Measurements from ENCODE around the gene GLIS1. TPM values are rescaled to one million over a fixed set of nuclear protein-coding genes. Genes with fewer than 3 reads are reported as not detected.

The GLIS1 gene
- total RNA-seq, 1 donor from 2014 or later = not detected

DNA sequence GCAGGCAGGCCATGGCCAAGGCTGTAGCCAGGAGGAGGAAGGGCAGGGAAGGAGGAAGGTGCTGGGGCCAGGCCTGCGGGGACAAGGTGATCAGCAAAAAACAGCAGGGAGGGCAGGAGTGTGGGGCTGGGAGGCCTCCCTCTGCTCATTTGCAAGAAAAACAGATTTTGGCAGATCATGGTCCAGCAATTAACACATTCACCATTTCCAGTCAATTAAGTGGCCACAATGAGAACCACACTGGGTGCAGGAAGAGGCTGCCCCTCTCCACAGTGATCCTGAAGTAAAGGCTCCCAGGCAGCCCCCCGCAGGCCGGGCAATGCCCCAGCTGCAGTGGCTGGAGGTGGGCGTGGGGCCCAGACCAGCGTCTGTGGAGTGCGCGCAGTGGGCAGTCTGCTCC, 225.1 kb downstream of the GLIS1 start:
- Mint-ChIP-seq H3K27me3 (ENCODE audit: unreplicated experiment) (peaks cover 4% of the 10 kb centered on the region), H3K9me3 (ENCODE audit: unreplicated experiment) (no peaks in the 10 kb centered on the region), H3K36me3 (ENCODE audit: low read depth, unreplicated experiment) (no peaks in the 10 kb centered on the region), H3K27ac (ENCODE audit: unreplicated experiment) (no peak overlapping the region), H3K4me1 (ENCODE audit: unreplicated experiment) (no peaks in the 10 kb centered on the region), H3K4me3 (ENCODE audit: unreplicated experiment) (no peak overlapping the region)
- TF ChIP-seq, protein P1, sequence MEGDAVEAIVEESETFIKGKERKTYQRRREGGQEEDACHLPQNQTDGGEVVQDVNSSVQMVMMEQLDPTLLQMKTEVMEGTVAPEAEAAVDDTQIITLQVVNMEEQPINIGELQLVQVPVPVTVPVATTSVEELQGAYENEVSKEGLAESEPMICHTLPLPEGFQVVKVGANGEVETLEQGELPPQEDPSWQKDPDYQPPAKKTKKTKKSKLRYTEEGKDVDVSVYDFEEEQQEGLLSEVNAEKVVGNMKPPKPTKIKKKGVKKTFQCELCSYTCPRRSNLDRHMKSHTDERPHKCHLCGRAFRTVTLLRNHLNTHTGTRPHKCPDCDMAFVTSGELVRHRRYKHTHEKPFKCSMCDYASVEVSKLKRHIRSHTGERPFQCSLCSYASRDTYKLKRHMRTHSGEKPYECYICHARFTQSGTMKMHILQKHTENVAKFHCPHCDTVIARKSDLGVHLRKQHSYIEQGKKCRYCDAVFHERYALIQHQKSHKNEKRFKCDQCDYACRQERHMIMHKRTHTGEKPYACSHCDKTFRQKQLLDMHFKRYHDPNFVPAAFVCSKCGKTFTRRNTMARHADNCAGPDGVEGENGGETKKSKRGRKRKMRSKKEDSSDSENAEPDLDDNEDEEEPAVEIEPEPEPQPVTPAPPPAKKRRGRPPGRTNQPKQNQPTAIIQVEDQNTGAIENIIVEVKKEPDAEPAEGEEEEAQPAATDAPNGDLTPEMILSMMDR (IDR thresholded peaks at IDR 0.05; ENCODE audit: unreplicated experiment) = no peak
- no peak for DNase-seq (ENCODE audit: low spot score)

DNA sequence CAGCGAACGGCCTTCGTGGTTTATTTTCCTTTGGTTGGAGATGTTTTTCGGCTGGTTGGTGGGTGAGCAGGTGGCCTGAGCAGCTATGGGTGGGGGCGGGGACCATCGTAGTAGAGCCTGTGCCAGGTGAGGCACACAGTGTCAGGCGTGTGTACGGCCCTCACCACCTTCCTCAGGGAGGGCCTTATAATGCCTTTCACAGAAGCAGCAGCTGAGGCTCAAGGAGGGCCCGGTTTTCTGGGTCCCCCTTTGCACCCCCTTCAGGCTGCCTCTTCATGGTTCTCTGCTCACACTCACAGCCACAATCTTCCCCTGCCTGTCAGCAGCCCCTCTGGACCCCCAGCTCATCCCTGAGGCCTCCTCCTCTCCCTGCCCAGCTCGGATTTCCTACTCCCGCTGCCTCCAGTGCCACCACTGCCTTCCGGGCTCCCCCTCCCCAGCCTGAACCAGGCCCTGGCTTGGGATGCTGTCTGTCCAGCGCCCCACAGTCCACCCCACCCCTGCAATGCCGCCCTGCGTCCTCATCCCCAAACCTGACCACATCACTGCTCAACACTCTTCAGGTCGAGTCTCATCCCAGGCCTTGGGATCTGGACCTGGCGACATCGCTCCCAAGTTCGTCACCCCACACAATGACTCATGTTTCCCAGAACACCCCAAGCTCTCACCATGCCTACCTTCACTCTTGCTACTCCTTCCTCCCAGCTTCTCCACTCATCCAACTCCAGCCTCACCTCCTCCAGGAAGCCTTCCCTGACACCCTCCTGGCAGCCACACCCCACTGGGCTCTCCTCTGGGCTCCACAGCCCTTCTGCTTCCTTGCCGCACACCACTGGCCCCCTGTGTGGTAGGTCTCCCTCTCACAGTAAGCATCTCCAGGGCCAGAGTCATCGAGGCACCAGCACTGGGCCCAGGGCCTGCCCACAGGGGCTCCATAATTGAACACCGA, 225.9 kb downstream of the GLIS1 start:
- Mint-ChIP-seq H3K9me3 (ENCODE audit: unreplicated experiment) (no peaks in the 10 kb centered on the region), H3K4me1 (ENCODE audit: unreplicated experiment) (no peaks in the 10 kb centered on the region), H3K27ac (ENCODE audit: unreplicated experiment) (no peak overlapping the region), H3K36me3 (ENCODE audit: low read depth, unreplicated experiment) (no peaks in the 10 kb centered on the region), H3K27me3 (ENCODE audit: unreplicated experiment) (peaks cover 4% of the 10 kb centered on the region), H3K4me3 (ENCODE audit: unreplicated experiment) (no peak overlapping the region)
- DNase-seq (ENCODE audit: low spot score) = no peak
- TF ChIP-seq, protein P1 (IDR thresholded peaks at IDR 0.05; ENCODE audit: unreplicated experiment) = no peak

DNA sequence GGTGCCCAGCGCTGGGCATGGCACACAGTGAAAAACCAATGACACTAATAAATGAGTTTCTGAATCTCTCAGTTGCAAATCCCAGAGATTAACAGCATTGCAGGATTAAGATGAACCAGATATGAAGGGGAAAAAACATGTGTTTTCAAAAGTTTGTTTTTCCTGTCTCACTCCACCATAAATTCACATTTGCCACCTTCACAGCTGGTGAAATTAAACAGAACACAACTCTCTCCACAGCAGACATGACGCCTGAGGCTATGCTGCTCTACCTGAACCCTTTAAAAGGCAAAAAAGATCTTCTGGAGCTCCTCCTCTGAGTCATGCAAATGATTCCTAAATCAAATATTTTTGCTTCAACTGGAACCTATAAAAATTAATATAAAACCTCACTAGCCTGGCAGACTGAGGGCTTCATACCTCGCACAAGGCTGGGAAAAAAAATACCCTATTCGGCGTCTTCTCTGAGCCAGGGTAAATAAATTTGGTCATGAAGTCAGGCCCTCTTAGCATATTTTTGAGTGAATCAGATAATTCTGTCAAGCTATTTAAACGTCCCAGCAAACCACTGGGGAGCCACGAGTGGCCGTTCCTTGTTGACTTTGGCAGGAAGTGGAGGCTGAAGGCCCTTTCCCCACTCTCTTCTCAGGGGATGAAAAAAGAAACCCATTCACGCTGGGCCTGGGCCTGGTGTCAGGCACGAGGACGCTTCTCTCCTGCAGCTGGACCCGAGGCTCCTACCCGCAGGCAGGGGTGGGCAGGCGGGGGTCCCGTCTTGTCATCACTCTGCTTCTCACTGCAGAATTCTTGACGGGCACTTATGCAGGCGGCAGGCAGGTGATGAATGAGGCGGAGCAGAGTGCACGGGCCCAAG, 226.8 kb downstream of the GLIS1 start:
- DNase-seq (ENCODE audit: low spot score) = no peak
- Mint-ChIP-seq H3K4me1 (ENCODE audit: unreplicated experiment) (no peaks in the 10 kb centered on the region), H3K27ac (ENCODE audit: unreplicated experiment) (no peak overlapping the region), H3K27me3 (ENCODE audit: unreplicated experiment) (peaks cover 4% of the 10 kb centered on the region), H3K36me3 (ENCODE audit: low read depth, unreplicated experiment) (no peaks in the 10 kb centered on the region), H3K9me3 (ENCODE audit: unreplicated experiment) (no peaks in the 10 kb centered on the region), H3K4me3 (ENCODE audit: unreplicated experiment) (no peak overlapping the region)
- TF ChIP-seq, protein P1 (IDR thresholded peaks at IDR 0.05; ENCODE audit: unreplicated experiment) = no peak

DNA sequence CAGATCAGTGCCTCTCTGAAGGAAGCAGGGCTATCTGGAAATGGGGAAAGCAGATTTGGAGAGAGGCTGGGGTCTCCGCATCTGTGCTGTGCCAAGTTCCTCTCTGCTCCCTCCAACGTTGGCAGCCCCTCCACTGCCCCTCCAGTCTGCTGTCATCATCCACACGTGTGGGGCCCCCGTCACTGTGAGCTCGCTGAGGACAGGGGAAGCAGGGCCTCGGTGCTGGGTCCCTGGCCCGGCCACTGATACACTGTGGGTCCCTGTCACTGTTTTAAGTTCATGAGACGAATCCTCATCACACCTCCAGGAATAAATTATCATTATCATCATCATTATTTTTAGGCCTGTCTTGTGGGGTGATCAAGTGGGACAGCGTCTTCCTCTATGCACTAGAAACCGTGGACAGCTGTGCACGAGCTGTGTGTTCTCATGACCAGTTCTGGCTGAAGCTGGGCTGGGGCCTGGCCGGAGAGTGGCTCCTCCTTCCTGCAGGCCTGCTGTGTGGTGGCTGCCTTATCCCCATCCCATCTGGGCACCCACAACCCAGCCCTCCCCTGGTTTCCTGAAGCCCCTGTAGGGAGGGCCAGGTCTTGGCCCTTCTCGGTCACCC, 227.5 kb downstream of the GLIS1 start:
- Mint-ChIP-seq H3K36me3 (ENCODE audit: low read depth, unreplicated experiment) (no peaks in the 10 kb centered on the region), H3K9me3 (ENCODE audit: unreplicated experiment) (no peaks in the 10 kb centered on the region), H3K4me1 (ENCODE audit: unreplicated experiment) (no peaks in the 10 kb centered on the region), H3K27me3 (ENCODE audit: unreplicated experiment) (peaks cover 4% of the 10 kb centered on the region), H3K27ac (ENCODE audit: unreplicated experiment) (no peak overlapping the region), H3K4me3 (ENCODE audit: unreplicated experiment) (no peak overlapping the region)
- TF ChIP-seq, protein P1 (IDR thresholded peaks at IDR 0.05; ENCODE audit: unreplicated experiment) = no peak
- no peak for DNase-seq (ENCODE audit: low spot score)
